HG03460 (cell line): Measurements from ENCODE around the gene ARHGEF4.

Experiments
- ATAC-seq: cut with Tn5 transposase; IDR thresholded peaks from one replicate; pipeline ENCODE4 v1.9.1; 2021; ENCODE audit not compliant: unreplicated experiment

Gene ARHGEF4

DNA sequence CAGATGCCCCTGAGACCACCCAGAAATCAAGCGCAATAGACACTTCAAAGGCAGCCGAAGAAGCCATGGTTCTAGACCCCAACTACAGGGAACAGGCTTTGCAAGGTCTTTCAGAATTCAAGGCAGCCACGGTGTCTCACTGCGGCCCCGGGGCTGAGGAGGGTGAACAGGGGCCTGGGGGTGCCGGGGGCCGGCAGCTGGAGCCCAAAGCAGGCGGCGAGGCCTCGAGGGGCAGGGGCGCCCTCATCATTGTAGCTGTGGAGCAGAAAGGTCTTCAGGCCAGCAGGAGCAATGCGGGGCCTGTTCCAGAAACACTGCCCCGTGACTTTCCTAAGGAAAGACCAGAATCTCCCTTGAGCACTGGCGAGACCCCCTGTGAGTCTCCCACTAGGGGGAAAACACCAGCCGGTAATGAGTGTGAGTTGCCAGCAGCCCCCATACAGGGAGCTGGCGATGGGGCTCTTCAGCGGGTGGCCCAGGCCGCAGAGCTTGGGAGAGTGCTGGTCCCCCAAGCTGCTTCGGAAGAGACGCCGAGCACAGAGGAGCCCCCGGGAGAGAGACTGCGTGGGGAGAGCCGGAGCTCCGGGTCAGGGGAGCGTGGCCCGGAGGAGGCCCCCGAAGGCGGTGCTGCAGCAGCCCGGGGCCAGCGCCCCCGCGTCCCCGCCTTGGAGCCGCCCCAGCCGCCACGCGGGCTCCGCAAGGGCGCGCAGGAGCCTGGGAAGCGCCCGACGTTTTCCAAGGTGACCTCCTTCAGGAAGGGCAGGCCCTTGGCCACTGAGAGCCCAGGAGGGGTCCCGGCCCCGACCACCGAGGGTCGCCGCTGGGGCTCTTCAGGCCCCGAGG is 79.1 kb downstream of the ARHGEF4 start:
- no peak for ATAC-seq

DNA sequence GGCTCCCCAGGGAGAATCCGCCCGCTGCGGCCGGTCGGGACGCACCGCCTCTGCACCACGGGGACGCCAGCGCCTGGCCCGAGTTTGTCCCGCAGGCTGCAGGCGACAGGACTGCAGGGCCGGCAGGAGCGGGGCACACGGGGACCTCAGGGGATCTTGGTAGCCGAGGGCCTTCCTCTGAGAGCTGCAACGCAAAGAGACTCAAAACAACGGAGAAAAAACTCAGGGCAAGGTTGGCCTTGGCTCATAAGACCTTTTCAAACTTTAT is 79.7 kb downstream of the ARHGEF4 start:
- no peak for ATAC-seq

DNA sequence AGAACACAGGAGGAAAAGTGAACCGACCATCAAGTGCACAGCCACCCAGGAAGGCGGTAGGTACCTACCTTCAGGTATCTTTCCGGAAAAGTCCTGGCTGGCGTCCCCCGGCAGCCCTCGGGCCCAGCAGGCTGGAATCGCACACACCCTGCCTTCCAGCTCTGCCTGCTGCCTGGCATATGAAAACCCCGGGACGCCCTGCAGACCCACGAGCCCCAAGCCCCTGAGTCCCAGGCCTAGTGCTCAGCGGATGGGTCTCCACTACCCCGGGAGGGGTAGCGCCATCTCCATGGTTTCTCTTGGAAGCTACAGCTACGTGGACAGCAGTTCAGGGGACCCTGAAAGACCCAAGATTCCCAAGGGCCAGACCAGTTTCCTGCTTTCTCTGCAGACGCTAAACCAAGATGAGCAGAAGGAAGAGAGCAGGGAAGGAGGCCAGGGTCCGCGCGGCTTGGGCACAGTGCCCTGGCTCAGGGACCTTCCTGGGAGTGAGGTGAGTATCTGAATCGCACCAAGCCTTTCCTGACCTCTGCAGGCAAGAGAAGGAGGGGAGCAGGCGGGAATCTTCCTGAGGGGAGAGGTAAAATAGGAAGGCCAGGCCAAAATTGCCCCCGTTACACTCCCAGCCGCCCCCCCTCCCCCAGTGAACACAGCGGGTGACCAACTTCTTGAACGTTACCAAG is 80.4 kb downstream of the ARHGEF4 start:
- no peak for ATAC-seq

DNA sequence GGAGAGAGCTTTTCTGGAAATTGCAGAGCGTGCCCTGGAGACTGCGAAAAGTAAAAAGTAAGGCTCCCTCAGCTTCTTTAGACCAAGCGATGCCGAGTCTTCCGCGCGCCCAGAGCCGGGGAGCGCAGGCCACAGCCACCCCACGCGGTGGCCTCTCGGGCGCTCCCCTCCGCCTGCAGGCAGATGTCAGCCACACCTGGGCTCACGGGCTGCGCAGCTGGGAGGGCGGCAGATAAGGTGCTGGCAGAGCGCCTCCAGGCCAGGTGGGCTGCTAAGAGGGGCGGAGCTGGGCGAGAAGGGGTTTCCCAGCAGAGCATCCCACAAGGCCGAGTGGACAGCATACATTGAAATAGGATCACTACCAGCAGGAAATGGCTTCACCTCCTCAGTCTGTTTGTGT is 81.7 kb downstream of the ARHGEF4 start:
- ATAC-seq: no peak

DNA sequence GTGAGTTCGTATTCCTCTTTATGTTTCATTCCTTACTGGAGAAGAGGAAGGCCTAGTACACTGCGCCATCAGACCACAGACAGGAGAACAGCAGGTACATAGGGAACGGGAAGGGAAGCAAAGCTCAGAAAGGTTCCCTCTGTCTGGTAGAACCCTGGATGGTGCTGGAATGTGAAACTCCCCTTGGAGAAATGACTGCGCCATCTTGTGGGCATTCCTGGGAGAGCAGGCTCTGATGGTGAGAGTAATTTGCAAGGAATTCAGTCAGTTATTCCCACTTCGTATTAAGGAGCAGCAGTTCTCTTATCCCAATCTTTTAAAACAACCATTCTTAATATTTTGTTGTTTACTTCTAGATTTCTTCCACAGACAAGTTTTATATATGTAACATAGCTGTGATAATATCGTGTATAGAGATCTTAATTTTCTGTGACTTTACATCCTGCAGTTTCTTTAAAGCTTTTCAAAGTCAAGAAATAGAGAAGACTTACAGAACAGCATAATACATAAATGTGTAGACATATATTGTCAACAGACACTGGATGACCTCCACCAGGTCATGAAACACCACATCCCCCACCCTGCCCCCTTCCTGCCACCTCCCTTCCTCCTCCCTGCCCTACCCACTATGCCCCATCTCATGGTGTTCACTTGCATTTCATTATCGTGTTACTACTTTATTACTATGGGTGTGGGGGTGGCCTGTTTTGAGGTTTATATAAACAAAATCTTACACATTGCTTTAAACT is 83.9 kb downstream of the ARHGEF4 start:
- ATAC-seq: no peak

DNA sequence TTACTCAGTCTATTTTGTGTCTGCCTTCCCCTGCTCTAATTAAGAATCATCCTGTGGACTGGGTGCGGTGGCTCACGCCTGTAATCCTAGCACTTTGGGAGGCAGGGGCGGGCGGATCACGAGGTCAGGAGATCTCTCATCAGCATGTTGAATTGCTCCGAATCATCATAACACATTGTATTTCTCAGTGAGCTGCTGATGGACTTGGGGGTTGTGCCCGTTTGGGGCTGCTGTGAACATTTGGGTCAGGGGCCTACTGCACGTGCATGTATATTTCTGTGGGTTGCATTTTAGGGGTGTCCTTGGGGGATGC is 84.4 kb downstream of the ARHGEF4 start:
- no peak for ATAC-seq

DNA sequence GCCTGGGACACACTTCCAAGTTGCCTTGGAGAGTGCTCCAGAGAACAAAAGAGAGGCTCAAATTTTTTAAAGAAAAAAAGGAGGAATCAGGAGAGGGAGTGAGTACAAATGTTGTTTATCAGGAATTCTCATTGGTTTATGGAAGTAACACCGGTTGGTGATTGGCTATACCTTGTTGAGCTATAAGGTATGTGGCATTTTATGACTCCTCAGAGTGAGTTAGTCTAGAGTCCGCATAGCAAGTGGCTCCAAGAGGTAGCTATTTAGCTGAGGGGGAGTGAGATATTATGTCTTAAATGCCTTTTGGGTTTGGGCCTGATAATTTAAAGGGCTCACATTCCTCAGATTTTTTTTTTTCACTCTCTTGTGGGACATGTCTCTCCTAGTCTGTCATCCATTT is 85.7 kb downstream of the ARHGEF4 start:
- ATAC-seq: no peak

DNA sequence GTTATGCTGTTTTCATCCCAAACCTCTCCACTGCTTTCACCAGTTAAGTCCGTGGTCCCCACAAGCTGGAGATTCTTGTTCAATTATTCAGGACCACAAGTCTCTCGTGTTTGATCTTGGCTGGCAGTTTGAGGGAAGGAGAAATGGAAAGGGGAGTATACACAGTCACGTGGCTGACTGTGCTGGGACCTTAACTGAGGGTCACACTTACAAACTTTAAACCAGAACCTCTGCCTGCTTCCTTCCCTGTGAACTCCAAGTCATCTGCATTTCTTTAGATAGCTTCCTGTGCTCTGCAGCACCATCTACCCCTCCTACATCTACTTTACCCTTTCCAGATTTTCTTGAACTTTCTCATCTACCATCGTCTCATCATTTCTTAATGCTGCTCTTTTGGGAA is 91.7 kb downstream of the ARHGEF4 start:
- no peak for ATAC-seq

DNA sequence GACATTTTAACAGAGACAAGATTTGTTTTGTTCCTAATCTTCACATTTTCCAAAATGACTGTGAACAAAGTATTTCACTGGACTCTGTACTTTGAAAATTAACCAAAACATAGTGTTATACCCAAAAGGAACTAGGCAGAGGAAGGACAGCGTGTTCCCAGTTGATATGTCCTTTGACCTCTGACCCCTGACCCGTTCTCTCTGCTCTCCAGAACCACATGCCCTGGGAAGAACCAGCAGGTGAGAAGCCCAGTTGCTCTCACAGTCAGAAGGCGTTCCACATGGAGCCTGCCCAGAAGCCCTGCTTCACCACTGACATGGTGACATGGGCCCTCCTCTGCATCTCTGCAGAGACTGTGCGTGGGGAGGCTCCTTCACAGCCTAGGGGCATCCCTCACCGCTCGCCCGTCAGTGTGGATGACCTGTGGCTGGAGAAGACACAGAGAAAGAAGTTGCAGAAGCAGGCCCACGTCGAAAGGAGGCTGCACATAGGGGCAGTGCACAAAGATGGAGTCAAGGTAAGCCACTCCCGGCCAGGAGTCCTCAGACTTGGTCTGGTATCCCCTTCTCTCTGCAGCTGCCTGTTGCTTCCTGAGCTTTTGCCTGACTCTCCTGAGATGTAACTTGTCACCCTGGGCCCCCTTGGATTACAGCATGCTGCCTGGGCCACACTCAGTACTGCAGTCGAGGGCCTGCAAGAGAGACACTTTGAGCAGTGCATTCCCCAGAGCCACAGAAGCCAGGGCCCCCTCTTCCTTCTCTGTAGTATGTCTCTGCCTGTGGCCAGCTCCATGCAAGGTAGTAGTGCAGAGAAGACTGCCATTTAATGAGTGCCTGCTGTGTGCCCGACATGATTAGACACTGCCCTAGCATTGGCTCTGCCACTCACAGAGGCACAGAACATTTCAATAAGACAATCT is 94.3 kb downstream of the ARHGEF4 start:
- no peak for ATAC-seq

DNA sequence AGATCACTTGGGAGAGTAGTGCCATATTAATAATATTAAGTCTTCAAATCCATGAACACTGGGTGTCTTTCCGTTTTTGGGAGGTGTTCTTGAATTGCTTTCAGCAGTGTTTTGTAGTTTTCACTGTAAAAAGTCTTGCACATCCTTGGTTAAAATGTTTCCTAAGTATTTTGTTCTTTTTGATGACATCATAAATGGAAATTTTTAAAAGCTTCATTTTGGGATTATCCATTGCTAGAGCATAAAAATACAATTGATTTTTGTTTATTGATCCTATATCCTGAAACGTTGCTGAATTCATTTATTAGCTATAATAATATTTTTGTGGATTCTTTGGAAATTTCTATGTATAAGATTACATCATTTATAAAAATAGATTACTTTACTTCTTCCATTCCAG is 96.8 kb downstream of the ARHGEF4 start:
- ATAC-seq: no peak

DNA sequence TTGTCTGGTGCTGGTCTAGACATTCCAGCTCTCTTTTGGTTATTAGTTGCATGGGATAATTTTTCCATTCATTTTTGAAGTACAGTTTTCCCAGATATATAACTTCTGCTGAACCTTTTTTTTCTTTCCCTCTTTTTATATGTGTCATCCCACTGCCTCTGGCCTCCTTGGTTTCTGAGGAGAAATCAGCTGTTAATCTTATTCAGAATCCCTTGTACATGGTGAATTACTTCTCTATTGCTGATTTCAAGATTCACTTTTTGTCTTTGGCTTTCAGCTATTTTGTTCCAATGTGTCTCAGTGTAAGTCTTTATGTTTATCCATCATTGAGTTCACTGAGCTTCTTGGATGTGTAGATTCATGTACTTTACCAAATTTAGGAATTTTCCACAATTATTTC is 99.7 kb downstream of the ARHGEF4 start:
- no peak for ATAC-seq

DNA sequence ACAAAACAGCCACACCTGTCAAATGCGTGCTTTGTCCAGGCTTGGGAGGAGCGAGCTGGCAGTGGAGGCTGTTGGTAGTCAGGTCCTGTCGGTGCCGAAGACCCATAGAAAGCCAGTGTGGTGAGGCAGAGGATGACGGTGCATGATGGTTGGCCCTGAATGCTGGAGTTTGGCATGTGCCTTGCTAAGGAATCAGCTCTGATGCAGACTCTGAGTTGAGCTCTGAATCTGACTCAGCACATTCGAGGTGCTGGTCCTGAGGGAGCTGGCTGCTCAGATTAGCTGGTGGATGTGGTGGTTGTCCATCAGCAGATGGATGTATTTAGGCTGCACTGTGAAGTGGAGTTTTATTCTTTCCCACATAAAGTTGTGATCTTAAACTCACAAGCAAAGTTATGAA is 111.3 kb downstream of the ARHGEF4 start:
- no peak for ATAC-seq

DNA sequence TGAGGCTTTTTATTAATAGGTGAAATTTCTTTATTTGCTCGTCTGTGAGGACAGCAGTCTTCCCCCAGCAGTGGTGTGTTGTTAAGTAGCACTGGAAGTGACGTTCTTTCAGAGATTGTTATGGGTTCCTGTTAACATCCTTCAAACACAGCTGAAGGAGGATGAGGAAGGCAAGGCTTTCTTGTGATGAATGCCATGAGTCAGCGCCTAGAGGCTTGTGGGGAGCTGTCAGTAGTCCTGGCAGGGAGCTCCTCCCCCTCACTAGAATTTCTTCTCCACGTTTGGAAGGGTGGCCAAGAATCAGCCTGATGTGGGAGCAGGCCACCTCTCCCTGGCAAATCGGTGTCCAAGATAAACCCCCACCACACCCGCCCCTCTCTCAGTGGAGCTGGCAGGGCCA is 113.2 kb downstream of the ARHGEF4 start:
- ATAC-seq: no peak

DNA sequence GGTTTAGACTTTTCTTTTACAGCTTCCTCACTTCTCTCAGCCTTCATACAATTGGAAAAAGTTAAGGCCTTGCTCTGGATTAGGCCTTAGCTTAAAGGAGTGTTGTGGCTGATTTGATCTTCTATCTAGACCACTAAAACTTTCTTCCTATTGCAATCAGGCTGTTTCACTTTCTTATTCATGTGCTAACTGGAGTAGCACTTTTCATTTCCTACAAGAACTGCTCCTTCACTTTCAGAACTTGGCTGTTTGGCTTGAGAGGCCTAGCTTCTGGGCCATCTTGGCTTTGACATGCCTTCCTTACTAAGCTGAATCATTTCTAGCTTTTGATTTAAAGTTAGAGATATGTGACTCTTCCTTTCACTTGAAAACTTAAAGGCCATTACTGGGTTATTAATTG is 114.3 kb downstream of the ARHGEF4 start:
- ATAC-seq: no peak

DNA sequence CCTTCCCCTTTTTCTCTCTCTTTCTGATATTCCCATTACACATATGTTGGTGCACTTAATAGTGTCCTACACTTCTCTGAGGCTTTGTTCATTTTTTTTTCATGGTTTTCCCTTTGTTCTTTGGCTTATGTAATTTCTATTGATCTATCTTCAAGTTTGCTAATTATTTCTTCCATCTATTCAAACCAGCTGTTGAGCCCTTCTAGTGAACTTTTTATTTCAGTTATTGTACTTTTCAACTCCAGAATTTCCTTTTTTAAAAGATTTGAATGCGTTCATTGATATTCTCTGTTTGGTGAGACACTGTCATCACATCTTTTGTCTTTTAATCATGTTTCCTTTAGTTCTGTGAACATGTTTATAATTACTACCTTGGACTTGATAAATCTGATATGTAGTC is 118.2 kb downstream of the ARHGEF4 start:
- no peak for ATAC-seq

DNA sequence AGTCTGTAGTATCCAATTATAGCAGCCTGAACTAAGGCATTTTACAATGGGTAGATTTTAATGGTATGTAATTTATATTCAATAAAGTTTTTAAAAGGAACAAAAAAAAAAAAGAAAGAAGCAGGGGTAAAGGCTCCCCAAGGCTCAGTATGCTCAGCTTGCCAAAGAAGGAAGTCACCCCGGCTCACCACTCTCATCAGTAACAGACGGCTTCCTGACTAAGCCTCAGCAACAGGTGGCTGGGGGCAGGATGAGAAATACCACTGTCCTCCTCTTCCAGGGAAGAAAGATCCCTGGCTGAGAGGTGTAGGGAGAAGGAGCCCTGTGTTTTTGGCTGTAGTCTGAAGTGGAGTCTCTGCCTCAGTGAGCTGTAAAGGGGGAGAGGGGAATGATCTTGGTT is 121.2 kb downstream of the ARHGEF4 start:
- ATAC-seq: no peak

DNA sequence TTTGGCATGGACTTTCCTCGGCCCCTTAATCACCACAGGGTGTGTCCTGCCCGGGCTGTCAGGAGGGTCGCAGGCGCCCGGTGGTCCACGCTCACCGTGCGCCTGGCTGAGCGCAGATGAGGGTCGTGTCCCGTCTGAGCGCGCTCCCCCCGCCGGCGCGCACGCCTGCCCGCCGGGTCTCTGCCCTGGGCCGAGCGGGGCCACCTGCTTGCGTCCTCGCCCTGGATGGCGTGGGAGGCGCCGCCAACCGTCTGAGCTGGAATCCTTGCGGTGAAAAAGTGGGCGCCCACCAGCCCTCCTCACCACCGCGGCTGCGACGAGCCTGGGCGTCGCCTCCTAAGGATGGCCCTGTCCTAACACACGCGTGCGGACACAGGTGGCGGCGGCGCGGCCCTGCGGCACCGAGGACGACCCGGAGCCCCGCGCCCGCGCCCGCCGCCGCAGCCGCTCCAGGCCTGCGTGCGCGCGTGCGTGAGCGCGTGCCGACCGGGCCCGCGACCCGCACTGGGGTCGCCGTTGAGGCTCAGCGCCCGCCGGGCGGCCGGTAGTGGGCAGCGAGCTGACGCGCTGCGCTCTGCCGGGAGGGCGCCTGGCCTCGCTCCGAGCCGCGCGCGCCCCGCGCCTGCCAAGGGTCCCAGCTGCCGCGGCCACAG is 126.6 kb downstream of the ARHGEF4 start:
- no peak for ATAC-seq

DNA sequence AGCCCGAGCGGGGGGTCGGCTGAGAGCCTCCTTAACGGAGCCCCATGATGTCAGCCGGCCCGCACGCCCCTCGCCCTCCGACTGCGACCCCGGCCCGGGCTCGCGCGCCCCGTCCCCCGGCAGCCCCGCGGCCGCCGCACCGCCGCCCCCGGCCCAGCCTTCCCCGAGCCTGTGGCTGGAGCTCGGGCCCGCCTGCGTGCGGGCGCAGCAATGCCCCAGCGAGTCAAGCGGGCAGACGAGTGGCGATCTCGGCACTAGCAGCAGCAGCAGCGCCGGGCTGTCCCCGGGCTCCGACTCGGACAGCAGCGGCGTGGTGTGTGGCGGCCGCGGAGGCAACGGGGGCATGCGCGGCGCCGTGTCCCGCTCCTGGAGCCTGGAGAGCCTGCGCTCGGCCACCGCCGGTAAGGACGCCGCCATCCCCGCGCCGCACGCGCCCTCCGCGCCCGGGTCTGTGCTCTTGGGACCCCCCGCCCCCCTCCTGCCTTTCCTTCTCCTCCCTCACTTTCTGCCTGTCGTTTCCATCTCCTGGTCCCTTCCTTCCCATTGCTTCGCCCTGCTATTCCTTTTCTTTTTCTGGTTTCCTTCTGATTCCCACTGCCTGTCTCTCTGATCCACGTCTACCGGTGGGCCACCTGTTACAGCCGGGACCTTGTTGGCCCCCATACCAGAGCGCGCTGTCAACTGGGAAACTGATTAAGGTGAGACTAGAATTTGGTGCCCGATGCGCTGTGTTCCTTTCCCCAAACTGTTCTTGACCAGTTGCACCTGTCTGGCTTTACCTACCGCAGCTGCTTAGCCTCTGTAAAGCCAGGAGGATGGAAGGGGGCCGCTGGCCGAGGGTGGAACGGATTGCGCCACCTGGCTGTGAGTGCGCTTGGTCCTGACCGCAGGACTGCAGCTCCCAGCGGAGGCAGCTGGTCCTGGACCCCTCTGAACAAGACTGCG is 127.4 kb downstream of the ARHGEF4 start:
- ATAC-seq: no peak

DNA sequence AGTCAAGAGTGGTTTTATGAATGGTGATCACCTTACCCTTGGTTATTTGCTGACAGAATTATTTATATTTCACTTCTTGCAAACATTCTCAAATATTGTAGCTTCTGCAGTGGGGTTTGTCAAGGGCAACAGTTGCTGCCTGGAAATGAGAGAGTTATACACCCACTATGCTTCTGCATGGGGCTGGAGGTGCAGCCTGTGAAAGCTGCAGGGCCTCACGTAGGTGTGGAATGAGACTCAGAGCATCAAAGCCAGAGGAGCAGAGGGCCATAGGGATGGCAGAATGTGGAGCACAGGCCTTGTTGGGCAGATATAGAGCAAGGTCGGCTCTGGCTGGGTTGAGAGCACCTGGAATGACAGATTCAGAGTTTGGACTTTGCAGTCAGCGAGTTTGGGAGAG is 128.2 kb downstream of the ARHGEF4 start:
- no peak for ATAC-seq
